ENCODE results near the gene PPP1R14C.

DNA sequence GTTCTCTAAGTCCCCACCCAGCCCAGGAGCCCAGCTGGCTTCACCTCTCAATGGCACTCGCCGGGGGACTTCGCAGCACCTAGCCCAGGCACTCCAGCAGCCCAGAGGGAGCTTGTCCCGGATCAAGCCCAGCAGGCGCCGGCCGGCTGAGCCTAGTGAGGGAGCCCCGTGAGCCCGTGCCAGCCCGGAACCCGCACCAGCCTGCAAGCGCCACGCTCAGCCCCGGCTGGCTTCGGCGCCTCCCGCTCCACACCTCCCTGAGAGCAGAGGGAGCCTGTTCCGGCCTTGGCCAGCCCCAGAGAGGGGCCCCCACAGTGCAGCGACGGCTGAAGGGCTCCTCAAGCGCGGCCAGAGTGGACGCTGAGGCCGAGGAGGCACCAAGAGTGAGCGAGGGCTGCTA, 27.1 kb upstream of the PPP1R14C start:
- no peak for TF ChIP-seq POLR2A (IDR thresholded peaks at IDR 0.05; ENCODE audit: low read length)
- TF ChIP-seq, protein P1, sequence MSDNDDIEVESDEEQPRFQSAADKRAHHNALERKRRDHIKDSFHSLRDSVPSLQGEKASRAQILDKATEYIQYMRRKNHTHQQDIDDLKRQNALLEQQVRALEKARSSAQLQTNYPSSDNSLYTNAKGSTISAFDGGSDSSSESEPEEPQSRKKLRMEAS (IDR thresholded peaks at IDR 0.05) = no peak
- TF ChIP-seq CBX8 (IDR thresholded peaks at IDR 0.05) = no peak
- TF ChIP-seq, protein P2, sequence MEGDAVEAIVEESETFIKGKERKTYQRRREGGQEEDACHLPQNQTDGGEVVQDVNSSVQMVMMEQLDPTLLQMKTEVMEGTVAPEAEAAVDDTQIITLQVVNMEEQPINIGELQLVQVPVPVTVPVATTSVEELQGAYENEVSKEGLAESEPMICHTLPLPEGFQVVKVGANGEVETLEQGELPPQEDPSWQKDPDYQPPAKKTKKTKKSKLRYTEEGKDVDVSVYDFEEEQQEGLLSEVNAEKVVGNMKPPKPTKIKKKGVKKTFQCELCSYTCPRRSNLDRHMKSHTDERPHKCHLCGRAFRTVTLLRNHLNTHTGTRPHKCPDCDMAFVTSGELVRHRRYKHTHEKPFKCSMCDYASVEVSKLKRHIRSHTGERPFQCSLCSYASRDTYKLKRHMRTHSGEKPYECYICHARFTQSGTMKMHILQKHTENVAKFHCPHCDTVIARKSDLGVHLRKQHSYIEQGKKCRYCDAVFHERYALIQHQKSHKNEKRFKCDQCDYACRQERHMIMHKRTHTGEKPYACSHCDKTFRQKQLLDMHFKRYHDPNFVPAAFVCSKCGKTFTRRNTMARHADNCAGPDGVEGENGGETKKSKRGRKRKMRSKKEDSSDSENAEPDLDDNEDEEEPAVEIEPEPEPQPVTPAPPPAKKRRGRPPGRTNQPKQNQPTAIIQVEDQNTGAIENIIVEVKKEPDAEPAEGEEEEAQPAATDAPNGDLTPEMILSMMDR (IDR thresholded peaks at IDR 0.05) = no peak
- no peak for TF ChIP-seq RAD21 (conservative IDR thresholded peaks at IDR 0.05 in 1 of 2, IDR thresholded peaks at IDR 0.05 in 1 of 2)
- no peak for TF ChIP-seq JUN (IDR thresholded peaks at IDR 0.05)
- TF ChIP-seq, protein P3, sequence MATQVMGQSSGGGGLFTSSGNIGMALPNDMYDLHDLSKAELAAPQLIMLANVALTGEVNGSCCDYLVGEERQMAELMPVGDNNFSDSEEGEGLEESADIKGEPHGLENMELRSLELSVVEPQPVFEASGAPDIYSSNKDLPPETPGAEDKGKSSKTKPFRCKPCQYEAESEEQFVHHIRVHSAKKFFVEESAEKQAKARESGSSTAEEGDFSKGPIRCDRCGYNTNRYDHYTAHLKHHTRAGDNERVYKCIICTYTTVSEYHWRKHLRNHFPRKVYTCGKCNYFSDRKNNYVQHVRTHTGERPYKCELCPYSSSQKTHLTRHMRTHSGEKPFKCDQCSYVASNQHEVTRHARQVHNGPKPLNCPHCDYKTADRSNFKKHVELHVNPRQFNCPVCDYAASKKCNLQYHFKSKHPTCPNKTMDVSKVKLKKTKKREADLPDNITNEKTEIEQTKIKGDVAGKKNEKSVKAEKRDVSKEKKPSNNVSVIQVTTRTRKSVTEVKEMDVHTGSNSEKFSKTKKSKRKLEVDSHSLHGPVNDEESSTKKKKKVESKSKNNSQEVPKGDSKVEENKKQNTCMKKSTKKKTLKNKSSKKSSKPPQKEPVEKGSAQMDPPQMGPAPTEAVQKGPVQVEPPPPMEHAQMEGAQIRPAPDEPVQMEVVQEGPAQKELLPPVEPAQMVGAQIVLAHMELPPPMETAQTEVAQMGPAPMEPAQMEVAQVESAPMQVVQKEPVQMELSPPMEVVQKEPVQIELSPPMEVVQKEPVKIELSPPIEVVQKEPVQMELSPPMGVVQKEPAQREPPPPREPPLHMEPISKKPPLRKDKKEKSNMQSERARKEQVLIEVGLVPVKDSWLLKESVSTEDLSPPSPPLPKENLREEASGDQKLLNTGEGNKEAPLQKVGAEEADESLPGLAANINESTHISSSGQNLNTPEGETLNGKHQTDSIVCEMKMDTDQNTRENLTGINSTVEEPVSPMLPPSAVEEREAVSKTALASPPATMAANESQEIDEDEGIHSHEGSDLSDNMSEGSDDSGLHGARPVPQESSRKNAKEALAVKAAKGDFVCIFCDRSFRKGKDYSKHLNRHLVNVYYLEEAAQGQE (IDR thresholded peaks at IDR 0.05) = no peak
- no peak for TF ChIP-seq MAZ (IDR thresholded peaks at IDR 0.05; ENCODE audit: borderline replicate concordance, low read depth, low read length)
- no peak for TF ChIP-seq CHD4 (IDR thresholded peaks at IDR 0.05; ENCODE audit: borderline replicate concordance)
- TF ChIP-seq EHMT2 (IDR thresholded peaks at IDR 0.05; ENCODE audit: low read depth) = no peak
- TF ChIP-seq, protein P4, sequence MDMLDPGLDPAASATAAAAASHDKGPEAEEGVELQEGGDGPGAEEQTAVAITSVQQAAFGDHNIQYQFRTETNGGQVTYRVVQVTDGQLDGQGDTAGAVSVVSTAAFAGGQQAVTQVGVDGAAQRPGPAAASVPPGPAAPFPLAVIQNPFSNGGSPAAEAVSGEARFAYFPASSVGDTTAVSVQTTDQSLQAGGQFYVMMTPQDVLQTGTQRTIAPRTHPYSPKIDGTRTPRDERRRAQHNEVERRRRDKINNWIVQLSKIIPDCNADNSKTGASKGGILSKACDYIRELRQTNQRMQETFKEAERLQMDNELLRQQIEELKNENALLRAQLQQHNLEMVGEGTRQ (IDR thresholded peaks at IDR 0.05) = no peak
- no peak for TF ChIP-seq RFX5 (IDR thresholded peaks at IDR 0.05)
